HepG2 (cell line): ENCODE results near the gene WDFY1. TPM values are rescaled to one million over a fixed set of nuclear protein-coding genes. Genes with fewer than 3 reads are reported as not detected.

Experiments
- AGO2 ChIP-seq: fragments of 200-400 bp; formaldehyde crosslinking; optimal IDR thresholded peaks from 2 replicates; pipeline ENCODE3; 2017; ENCODE audit warnings: mild to moderate bottlenecking, low read depth, low read length, moderate library complexity
- PHF21A ChIP-seq: sonication (generic); formaldehyde crosslinking; IDR thresholded peaks from 2 replicates; pipeline ENCODE4 v1.5.0; 2020; ENCODE audit warnings: mild to moderate bottlenecking, missing genetic modification reagents
- RNF2 ChIP-seq: fragments of 450-650 bp; conservative IDR thresholded peaks from 2 replicates; pipeline ENCODE4 v1.6.1; 2016; ENCODE audit warnings: low read depth
- XBP1 ChIP-seq: sonication (generic); formaldehyde crosslinking; IDR thresholded peaks from 2 replicates; pipeline ENCODE4 v1.5.0; 2020; ENCODE audit warnings: missing genetic modification reagents
- ZBTB7A ChIP-seq: sonication (generic); formaldehyde crosslinking; IDR thresholded peaks from 2 replicates; pipeline ENCODE4 v1.8.0; 2022; ENCODE audit warnings: mild to moderate bottlenecking, missing genetic modification reagents
- ZNF136 ChIP-seq: sonication (generic); formaldehyde crosslinking; IDR thresholded peaks from 2 replicates; pipeline ENCODE4 v1.8.1; 2022; ENCODE audit warnings: low read depth, mild to moderate bottlenecking, moderate library complexity, missing genetic modification reagents
- ZNF431 ChIP-seq: sonication (generic); formaldehyde crosslinking; IDR thresholded peaks from 2 replicates; pipeline ENCODE4 v1.9.0; 2022; ENCODE audit warnings: missing genetic modification reagents, low read depth, mild to moderate bottlenecking, borderline replicate concordance
- ZNF597 ChIP-seq: sonication (generic); formaldehyde crosslinking; IDR thresholded peaks from 2 replicates; pipeline ENCODE4 v1.5.0; 2020; ENCODE audit warnings: missing genetic modification reagents
- ZNF672 ChIP-seq: sonication (generic); formaldehyde crosslinking; IDR thresholded peaks from 2 replicates; pipeline ENCODE4 v1.8.1; 2022; ENCODE audit warnings: missing genetic modification reagents
- ZNF749 ChIP-seq: sonication (generic); formaldehyde crosslinking; IDR thresholded peaks from 2 replicates; pipeline ENCODE4 v1.8.0; 2022; ENCODE audit warnings: mild to moderate bottlenecking, missing genetic modification reagents, moderate library complexity, borderline replicate concordance
- ZSCAN30 ChIP-seq: sonication (generic); formaldehyde crosslinking; IDR thresholded peaks from 2 replicates; pipeline ENCODE4 v1.5.0; 2020; ENCODE audit warnings: mild to moderate bottlenecking, missing genetic modification reagents
- polyA plus RNA-seq, 8 experiments: library from polyadenylated mRNA; depleted of rRNA in 3 of 8; stranded (reverse) in 7 of 8; unstranded in 1 of 8; fragments of >200 nt; fragmentation: Illumina TruSeq in 4 of 8; extraction: Trizol in 4 of 8; gene quantifications; 2 replicates each; pipeline versions ENCODE4 v1.2.1 to v1.2.3, GENCODE V29; 2011 to 2016; ENCODE audit warnings: low read depth in 4 of 8, missing spikeins in 1 of 8, mixed read lengths in 1 of 8; ENCODE audit not compliant: insufficient read depth in 1 of 8
- total RNA-seq, 5 experiments: library from RNA; depleted of rRNA; stranded (reverse); fragments of >200 nt; fragmentation: Illumina TruSeq; extraction: Trizol; gene quantifications; 2 replicates each; pipeline ENCODE4 v1.2.3, GENCODE V29; 2016; ENCODE audit warnings: low read depth in 1 of 5
- TF ChIP-seq, protein P1 (sequence below): sonication (generic); formaldehyde crosslinking; IDR thresholded peaks from 2 replicates; pipeline ENCODE4 v1.5.1; 2020; ENCODE audit warnings: mild to moderate bottlenecking, missing genetic modification reagents, moderate library complexity
- TF ChIP-seq, protein P2 (sequence below): sonication (generic); IDR thresholded peaks from 2 replicates; pipeline ENCODE4 v1.6.1; 2016; ENCODE audit warnings: low read depth, borderline replicate concordance
- TF ChIP-seq, protein P3 (sequence below): sonication (generic); formaldehyde crosslinking; IDR thresholded peaks from 2 replicates; pipeline ENCODE4 v1.4.0; 2020; ENCODE audit warnings: missing genetic modification reagents
- TF ChIP-seq, protein P4 (sequence below), 2 experiments: sonication (generic) in 1 of 2; formaldehyde crosslinking in 1 of 2; IDR thresholded peaks; 2 replicates each; pipeline versions ENCODE4 v1.4.0 to v1.6.1; 2016 to 2020; ENCODE audit warnings: borderline replicate concordance in 1 of 2, low read depth in 1 of 2, mild to moderate bottlenecking in 1 of 2, missing genetic modification reagents in 1 of 2

WDFY1 gene
- total and polyA plus RNA-seq, 2 of the 13 experiments (the other 11 are each of a cell fraction or from before 2014, with no cell fraction given) = 77.0 to 78.4 TPM

- TF ChIP-seq AGO2 (peak; percentile 61), ZNF136 (peak; percentile 92), ZNF749 (no peak; the same call in 1 of the 2 replicates), ZNF431 (CRISPR knock-in tag) (peak; percentile 24; the same call in 1 of the 2 replicates), ZNF597 (CRISPR knock-in tag) (0 out of 2 replicates have a peak, but pooled peaks have one; percentile 51), RNF2 (no peak), ZBTB7A (CRISPR knock-in tag) (peak; percentile 95), ZSCAN30 (CRISPR knock-in tag) (peak; percentile 79; the same call in 1 of the 2 replicates), ZNF672 (CRISPR knock-in tag) (no peak), XBP1 (no peak; the same call in 1 of the 2 replicates), PHF21A (CRISPR knock-in tag) (peak; percentile 78)
- TF ChIP-seq, protein P1, sequence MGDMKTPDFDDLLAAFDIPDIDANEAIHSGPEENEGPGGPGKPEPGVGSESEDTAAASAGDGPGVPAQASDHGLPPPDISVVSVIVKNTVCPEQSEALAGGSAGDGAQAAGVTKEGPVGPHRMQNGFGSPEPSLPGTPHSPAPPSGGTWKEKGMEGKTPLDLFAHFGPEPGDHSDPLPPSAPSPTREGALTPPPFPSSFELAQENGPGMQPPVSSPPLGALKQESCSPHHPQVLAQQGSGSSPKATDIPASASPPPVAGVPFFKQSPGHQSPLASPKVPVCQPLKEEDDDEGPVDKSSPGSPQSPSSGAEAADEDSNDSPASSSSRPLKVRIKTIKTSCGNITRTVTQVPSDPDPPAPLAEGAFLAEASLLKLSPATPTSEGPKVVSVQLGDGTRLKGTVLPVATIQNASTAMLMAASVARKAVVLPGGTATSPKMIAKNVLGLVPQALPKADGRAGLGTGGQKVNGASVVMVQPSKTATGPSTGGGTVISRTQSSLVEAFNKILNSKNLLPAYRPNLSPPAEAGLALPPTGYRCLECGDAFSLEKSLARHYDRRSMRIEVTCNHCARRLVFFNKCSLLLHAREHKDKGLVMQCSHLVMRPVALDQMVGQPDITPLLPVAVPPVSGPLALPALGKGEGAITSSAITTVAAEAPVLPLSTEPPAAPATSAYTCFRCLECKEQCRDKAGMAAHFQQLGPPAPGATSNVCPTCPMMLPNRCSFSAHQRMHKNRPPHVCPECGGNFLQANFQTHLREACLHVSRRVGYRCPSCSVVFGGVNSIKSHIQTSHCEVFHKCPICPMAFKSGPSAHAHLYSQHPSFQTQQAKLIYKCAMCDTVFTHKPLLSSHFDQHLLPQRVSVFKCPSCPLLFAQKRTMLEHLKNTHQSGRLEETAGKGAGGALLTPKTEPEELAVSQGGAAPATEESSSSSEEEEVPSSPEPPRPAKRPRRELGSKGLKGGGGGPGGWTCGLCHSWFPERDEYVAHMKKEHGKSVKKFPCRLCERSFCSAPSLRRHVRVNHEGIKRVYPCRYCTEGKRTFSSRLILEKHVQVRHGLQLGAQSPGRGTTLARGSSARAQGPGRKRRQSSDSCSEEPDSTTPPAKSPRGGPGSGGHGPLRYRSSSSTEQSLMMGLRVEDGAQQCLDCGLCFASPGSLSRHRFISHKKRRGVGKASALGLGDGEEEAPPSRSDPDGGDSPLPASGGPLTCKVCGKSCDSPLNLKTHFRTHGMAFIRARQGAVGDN (CRISPR knock-in tag) = peak; percentile 88
- TF ChIP-seq, protein P2, sequence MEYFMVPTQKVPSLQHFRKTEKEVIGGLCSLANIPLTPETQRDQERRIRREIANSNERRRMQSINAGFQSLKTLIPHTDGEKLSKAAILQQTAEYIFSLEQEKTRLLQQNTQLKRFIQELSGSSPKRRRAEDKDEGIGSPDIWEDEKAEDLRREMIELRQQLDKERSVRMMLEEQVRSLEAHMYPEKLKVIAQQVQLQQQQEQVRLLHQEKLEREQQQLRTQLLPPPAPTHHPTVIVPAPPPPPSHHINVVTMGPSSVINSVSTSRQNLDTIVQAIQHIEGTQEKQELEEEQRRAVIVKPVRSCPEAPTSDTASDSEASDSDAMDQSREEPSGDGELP = peak; percentile 100
- TF ChIP-seq, protein P3, sequence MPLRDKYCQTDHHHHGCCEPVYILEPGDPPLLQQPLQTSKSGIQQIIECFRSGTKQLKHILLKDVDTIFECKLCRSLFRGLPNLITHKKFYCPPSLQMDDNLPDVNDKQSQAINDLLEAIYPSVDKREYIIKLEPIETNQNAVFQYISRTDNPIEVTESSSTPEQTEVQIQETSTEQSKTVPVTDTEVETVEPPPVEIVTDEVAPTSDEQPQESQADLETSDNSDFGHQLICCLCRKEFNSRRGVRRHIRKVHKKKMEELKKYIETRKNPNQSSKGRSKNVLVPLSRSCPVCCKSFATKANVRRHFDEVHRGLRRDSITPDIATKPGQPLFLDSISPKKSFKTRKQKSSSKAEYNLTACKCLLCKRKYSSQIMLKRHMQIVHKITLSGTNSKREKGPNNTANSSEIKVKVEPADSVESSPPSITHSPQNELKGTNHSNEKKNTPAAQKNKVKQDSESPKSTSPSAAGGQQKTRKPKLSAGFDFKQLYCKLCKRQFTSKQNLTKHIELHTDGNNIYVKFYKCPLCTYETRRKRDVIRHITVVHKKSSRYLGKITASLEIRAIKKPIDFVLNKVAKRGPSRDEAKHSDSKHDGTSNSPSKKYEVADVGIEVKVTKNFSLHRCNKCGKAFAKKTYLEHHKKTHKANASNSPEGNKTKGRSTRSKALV (CRISPR knock-in tag) = peak; percentile 91
- TF ChIP-seq, protein P4, sequence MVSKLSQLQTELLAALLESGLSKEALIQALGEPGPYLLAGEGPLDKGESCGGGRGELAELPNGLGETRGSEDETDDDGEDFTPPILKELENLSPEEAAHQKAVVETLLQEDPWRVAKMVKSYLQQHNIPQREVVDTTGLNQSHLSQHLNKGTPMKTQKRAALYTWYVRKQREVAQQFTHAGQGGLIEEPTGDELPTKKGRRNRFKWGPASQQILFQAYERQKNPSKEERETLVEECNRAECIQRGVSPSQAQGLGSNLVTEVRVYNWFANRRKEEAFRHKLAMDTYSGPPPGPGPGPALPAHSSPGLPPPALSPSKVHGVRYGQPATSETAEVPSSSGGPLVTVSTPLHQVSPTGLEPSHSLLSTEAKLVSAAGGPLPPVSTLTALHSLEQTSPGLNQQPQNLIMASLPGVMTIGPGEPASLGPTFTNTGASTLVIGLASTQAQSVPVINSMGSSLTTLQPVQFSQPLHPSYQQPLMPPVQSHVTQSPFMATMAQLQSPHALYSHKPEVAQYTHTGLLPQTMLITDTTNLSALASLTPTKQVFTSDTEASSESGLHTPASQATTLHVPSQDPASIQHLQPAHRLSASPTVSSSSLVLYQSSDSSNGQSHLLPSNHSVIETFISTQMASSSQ (IDR thresholded peaks at IDR 0.05; ENCODE audit: low read depth) = no peak
- TF ChIP-seq, protein P4 (CRISPR knock-in tag; IDR thresholded peaks at IDR 0.05; ENCODE audit: borderline replicate concordance) = peak; percentile 80
Observed at GRCh38 chr2:223944703-223945531, at the start of gene WDFY1 (continued).
